DMS153 treated with DMSO at 0.1 percent for 48 hours (cell line): ENCODE results near the gene FAM131A.
"Not testable (repeated sequence)": the region's sequence is repeated elsewhere in the genome, so short reads cannot be mapped to it uniquely, and the experiment has no call there.

Experiments
- DNase-seq: peaks from one replicate; lab custom pipeline; 2025; ENCODE audit not compliant: unreplicated experiment; lab: John Stamatoyannopoulos, UW

FAM131A gene

DNA sequence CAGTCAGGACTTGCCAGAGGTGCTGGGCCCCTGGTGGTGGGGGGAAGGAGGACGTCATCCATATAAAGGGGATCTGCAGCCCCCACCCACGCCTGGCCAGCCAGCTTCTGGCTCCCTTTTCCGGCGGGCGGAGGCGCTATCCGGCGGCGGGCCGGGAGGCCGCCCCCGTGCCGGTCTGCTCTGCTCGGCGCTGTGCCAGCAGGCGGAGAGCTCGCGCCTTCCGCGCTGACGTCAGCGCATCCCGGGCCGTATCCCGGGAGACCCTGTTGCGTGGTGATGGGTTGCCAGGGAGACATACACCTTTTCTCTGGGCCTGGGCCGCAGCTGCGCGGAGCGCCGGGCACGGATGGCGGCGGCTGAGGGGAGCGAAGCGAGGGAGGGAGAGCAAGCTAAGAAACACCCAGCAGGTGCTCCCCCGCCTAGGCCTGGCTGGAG lies 1.1 kb downstream of the FAM131A start:
- DNase-seq, result peak; percentile 91

DNA sequence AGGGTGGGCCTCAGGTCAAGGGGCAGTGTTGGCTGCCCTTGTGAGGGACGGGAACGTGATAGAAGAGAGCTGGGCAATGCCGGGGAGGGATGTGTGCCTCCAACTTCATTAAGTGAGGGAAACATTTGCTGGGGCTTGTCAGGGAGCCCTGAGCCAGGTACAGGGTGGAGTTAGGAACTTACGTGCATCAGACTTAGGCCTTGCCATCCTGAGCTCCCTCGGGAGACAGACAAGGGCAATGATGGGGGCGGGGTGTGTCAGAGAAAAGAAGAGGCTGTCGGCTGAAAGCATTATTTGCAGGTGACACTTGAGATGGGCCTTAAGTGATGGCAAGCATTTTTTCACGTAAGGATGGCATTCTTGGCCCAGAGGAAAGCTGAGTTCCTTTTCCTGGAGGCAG lies 1.6 kb downstream of the FAM131A start:
- peak; percentile 44 for DNase-seq

DNA sequence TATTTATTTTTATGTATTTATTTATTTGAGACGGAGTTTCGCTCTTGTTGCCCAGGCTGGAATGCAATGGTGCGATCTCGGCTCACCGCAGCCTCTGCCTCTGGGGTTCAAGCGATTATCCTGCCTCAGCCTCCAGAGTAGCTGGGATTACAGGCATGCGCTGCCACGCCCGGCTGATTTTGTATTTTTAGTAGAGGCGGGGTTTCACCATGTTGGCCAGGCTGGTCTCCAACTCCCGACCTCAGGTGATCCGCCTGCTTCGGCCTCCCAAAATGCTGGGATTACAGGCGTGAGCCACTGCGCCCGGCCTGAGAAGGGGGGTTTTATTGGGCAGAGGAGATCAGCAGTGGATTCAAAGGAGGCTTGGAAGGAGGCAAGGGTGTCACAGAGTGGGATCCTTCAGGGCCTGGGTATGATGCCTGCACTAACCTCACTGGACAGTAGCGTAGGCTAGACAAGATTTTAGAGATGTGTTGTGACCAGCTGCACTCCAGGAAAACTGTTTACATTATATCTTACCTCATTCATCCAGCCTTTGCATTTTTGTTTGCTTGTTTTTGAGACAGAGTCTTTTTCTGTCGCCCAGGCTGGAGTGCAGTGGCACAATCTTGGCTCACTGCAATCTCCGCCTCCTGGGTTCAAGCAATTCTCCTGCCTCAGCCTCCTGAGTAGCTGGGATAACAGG lies 2.2 kb downstream of the FAM131A start:
- not testable (repeated sequence) for DNase-seq

DNA sequence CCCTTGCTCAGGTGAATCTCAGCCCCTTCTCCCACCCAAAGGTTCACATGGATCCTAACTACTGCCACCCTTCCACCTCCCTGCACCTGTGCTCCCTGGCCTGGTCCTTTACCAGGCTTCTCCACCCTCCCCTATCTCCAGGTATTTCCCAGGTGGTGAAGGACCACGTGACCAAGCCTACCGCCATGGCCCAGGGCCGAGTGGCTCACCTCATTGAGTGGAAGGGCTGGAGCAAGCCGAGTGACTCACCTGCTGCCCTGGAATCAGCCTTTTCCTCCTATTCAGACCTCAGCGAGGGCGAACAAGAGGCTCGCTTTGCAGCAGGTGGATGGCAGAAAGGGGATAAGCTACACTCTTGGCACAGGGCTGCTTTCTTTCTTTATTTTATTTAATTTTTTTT lies 4.5 kb downstream of the FAM131A start:
- no peak for DNase-seq

DNA sequence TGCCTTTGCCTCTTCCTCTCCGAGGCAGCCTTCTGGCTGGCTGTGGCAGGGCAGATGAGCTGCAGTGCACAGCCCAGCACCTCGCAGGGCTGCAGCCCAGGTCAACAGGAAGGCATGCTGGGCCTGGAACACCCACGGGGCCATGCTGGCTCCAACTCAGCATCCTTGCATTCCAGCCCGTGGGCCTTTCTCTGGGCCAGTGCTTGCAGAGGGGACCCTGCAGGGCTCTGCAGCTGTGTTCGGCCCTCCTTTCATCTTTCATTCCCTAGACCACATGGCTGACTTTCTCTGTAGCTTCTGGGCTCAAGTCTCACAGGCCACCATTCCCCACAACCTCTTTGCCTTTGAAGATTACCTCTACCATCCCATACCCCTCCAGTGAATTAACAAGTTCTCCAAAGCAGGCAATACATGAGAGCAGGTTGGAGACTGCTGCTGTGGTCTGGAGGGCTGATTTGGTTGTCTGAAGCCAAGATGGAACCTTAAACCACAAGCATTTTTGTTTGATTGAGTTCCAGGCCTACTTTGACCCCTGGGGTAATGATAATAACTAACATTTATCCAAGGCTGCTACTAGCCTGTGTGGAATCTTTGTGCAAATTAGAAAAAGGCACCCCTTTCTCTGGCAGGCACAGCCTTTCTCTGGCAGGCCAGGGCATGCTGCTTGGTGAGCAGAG lies 5.9 kb downstream of the FAM131A start:
- no peak for DNase-seq

DNA sequence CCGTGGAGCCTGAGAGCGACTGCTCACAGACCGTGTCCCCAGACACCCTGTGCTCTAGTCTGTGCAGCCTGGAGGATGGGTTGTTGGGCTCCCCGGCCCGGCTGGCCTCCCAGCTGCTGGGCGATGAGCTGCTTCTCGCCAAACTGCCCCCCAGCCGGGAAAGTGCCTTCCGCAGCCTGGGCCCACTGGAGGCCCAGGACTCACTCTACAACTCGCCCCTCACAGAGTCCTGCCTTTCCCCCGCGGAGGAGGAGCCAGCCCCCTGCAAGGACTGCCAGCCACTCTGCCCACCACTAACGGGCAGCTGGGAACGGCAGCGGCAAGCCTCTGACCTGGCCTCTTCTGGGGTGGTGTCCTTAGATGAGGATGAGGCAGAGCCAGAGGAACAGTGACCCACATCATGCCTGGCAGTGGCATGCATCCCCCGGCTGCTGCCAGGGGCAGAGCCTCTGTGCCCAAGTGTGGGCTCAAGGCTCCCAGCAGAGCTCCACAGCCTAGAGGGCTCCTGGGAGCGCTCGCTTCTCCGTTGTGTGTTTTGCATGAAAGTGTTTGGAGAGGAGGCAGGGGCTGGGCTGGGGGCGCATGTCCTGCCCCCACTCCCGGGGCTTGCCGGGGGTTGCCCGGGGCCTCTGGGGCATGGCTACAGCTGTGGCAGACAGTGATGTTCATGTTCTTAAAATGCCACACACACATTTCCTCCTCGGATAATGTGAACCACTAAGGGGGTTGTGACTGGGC lies 7.3 kb downstream of the FAM131A start:
- DNase-seq, result no peak

DNA sequence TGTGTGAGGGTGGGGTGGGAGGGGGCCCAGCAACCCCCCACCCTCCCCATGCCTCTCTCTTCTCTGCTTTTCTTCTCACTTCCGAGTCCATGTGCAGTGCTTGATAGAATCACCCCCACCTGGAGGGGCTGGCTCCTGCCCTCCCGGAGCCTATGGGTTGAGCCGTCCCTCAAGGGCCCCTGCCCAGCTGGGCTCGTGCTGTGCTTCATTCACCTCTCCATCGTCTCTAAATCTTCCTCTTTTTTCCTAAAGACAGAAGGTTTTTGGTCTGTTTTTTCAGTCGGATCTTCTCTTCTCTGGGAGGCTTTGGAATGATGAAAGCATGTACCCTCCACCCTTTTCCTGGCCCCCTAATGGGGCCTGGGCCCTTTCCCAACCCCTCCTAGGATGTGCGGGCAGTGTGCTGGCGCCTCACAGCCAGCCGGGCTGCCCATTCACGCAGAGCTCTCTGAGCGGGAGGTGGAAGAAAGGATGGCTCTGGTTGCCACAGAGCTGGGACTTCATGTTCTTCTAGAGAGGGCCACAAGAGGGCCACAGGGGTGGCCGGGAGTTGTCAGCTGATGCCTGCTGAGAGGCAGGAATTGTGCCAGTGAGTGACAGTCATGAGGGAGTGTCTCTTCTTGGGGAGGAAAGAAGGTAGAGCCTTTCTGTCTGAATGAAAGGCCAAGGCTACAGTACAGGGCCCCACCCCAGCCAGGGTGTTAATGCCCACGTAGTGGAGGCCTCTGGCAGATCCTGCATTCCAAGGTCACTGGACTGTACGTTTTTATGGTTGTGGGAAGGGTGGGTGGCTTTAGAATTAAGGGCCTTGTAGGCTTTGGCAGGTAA lies 8.1 kb downstream of the FAM131A start:
- peak; percentile 34 for DNase-seq

DNA sequence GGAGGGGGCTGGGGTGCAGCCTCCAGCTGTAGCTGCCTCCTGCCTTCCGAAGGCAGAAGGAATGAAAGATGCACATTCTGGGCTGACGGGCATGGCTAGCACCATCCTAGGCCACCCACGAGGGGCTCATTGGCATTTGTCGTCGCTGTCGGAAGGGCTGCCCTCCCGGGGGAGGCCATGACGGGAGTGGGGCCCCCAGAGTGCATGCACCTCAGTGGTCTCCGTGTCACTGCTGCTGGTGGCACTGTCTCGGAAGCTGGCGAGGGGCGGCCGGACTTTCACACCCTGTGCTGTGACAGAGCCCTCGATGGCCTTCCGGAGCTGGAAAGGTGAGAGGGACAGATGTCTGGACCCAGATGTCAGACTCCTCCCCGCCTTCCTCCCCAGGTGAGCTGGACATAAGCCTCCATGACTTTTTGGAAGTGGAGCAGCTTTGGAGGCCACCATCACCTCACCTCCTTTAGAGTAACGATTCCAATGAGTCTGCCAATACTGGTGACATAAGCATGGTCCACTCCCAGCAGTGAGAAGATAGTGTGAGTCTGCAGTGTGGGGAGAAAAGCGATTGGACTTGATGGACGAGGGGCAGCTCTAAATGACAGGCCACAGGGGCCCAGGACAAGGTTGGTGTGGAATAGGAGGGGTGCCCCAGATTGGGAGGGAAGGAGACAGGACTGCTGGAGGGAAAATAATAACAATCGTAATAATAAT lies 9.2 kb downstream of the FAM131A start:
- DNase-seq, result no peak

DNA sequence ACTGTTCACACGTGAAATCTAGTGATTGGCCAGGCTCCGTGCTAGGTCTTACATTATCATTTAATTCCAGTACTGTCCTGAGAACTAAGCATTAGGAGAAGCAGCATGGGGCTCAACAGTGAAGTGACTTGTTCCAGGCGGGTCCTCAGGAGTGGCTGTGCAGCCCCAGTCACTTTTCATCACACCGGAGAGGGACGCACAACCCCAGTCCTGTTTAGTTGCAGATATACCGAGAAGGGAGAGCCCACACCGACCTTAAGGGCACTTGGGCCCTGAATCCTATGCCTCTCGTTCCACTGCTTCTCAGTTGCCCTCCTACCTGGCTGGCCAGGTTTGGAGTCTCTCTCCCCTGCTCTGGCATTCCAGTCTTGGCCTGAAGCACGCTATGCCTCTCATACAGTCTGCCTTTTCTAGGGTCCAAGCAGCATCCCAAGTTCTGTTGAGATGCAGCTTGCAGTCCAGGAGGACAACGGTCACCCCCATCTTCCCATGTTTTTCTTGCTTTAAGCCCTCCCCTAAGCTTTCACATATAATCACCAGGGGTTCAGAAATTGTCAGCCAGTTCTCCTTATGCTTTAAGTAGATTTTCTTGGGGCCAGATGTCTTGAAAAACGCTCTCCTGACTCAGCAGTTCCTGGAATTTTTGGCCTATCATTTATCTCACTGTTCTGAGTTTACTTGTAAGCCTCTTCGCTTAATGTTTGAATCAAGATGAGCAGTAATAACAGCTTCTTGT lies 10.1 kb downstream of the FAM131A start:
- DNase-seq, result no peak

DNA sequence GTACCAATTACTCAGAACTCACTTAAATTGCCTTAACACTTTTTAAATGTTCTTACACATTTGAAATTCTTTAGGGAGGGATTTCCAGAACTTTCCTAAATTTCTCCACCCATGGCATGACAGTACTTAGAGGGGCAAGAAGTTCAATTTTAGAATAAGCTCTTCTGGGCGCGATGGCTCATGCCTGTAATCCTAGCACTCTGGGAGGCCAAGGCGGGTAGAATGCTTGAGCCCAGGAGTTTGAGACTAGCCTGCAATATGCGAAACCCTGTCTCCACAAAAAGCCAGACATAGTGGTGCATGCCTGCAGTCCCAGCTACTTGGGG lies 10.6 kb downstream of the FAM131A start:
- DNase-seq, result no peak

DNA sequence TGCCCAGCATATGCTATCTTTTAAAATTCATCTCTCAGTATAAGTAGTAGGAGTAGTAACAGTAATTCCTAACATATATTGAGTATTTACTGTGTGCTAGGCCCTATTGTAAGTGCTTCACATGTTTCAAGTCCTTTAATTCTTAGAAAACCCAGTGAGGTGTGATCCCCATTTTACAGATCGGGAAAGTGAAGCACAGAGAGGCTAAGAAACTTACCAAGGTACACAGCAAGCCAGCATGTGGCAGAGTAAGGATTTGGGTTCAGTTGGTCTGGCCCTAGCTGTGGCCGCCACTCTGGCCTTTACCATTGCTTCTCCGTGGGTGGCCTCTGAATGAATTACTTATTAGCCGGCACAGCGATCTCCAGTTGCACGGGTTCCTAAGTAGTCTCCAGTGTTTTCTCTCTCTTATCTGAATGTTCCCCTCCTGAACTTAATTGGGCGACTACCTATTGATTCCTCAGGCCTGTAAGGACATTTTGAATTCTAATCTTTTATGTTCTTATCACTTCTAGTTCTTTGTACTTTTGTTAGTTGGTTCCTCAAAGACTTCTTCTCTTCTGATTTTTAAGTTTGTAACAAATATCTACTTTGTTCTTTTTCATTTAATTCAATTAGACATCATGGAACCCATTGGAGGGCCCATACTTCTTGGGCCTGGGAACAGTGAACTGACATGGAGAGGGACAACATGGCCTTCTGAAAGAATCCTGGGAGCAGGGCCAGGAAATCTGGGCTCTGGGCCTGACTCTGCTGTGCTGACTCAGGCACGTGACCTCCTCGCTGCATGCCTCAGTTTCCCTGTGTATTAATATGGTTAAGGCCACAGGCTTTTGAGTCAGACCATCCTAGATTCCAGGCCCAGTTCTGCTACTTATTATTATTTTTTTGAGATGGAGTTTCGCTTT lies 12.4 kb downstream of the FAM131A start:
- DNase-seq, result no peak

DNA sequence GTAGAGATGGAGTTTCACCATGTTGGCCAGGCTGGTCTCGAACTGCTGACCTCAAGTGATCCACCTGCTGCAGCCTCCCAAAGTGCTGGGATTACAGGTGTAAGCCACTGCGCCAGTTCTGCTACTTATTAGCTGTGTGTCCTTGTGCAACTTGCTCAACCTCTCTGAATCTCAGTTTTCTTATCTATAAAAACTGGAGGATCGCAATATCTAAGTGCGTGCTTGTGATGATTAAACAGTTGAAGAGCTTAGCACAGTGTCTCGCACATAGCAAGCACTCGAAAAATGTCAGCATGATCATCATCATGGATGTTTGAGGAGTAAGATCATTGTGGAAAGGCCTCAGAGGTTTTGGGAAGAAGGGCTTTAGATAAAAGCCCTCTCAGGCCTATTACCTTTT lies 13.2 kb downstream of the FAM131A start:
- no peak for DNase-seq

DNA sequence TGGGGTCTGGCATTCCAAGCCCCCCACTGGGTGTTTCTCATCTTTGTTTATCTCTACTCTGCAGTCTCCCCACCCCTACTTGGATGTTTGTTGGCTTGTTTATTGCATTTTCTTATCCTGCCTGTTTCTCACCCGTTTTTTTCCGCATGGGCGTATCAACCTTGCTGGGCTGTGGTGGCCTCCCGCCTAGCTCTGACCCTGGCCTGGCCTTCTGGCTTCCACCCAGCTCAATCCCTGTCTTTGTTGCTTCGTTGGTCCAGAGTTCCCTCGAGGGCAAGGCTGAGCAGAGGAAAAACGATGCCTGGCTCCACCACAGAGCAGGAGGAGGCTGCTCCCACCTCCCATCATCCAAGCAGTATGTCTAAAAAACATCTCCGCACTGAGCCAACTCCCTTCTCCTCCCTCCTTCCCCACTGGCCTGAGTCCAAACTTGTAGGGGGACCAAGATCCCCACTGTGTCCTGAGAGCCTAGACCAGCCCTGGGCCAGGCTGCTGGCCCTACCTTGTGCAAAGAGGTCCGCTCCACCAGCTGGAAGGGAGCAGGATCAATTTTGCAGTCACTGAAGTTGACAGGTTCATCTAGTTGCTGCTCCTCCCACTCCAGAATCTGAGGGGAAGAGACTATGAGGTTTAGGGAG lies 14.2 kb downstream of the FAM131A start:
- no peak for DNase-seq

DNA sequence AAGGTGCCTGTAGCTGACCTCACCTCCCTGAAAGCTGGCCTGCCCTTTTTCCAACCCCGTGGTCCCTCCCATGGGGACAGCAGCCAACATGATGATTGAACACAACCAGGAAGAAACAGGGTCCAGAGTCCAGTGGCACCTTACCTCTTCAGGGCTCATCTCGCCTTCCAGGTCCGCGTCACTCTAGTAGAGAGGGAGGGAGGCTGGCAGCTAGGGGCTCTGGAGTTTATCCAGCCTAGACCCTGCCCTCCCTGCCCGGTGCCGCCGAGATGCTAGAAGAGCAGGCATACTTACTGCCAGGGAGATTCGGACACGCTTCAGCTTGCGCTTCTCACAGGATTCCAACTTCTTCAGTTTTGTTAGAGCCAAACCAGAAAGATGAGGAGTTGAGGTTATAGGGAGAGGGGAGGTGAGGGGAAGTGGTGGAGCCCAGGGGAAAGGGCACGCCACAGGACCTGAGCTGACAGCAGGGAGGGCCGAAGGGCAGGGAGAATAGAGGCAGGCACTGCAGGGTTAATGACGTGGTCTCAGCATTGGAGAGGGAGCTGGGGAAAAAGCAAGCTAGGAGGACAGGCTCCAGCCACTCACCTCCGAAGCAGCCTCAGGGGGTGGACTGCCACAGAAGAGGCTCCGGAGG lies 14.9 kb downstream of the FAM131A start:
- DNase-seq, result no peak

DNA sequence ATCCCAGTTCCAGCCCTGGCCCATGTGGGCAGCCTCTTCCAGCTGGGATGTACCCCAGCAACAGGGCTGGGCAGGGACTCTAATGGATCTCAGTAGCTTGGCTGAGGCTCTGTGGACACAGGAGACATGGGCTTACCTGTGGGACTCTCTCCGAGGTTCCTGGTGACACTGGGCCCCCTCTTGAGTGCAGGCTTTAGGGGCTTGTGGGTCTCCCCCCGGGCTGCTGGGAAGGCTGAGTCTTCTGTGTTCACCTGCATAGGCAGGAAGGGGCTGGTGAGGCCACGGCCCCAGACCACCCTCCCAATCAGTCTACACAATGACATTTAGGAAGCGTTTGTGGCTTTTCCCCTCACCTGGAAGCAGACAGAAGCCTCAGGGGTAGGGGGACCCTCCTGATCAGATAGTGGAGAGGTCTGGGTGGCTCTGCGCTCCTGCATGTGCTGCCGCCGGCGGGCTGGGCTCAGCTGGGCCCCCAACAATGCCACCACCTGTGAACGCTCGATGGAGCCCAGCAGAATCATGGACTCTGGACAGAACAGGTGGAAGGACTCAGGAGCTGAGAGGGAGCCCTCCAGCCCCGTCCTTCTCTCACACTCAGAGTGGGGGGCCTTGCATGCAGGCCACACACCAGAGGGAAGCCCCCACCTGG lies 15.6 kb downstream of the FAM131A start:
- no peak for DNase-seq

DNA sequence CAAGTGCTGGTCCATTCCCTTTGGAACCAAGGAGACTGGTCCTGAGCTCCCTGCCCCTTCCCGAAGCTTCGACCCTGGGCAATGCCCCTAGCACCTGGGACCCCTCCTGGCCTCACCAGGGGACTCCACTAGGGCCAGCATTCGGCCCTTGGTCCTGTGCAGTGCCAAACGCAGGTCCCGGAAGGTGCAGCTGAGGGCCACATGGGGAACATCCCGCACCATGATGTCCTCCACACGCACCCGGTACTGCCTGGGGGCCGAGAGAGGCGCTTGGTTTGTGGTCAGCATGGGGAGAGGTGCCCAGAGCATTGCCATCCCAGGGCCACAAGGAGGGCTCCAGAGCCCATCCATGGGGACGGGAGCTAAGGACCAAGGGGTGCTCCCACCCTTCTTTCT lies 16.1 kb downstream of the FAM131A start:
- DNase-seq, result no peak

DNA sequence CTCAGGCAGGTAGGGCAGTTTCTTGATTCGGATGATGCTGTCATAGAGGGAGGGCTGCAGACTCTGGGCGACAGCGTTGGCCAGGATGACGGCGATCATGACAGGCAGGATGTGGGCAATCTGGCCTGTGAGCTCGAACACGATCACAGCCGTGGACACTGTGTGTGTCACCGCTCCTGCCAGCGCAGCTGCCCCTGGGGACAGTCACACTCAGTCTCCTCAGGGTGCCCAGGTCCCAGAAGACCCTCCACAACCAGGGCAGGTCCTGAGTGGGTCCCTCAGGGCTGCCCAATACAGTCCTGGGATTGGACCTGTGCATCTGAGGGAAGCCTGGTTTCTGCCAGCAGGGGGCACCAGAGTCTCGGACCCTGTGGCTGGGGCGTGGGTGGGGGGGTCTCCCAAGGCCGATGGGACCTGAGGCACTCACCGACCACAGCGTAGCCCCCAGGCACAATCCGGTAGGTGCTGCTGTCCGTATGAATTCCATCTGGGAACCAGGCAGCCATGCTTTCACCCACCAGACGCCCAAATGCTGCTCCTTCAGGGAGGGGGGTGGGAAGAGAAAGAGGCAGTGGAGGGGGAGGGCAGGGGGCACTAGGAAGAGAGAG lies 16.8 kb downstream of the FAM131A start:
- DNase-seq, result no peak
